K562 (cell line): ENCODE data around the gene BMP8B. TPM values are rescaled to one million over a fixed set of nuclear protein-coding genes. Genes with fewer than 3 reads are reported as not detected.

Experiments used
- ARID1B ChIP-seq: fragments of 450-650 bp; IDR thresholded peaks from 2 replicates; pipeline ENCODE4 v1.6.1; 2016; ENCODE audit warnings: antibody characterized with exemption, mild to moderate bottlenecking, inconsistent platforms
- DPF2 ChIP-seq: fragments of 450-650 bp; IDR thresholded peaks from 2 replicates; pipeline ENCODE4 v1.6.1; 2016
- GATA2 ChIP-seq: sonication (generic); formaldehyde crosslinking; IDR thresholded peaks from 2 replicates; pipeline ENCODE4 v1.4.0; 2020; ENCODE audit warnings: mild to moderate bottlenecking, missing genetic modification reagents
- HDAC2 ChIP-seq: fragments of 450-650 bp; IDR thresholded peaks from 2 replicates; pipeline ENCODE4 v1.6.1; 2016; ENCODE audit warnings: mild to moderate bottlenecking
- HDGF ChIP-seq: fragments of 450-650 bp; IDR thresholded peaks from 2 replicates; pipeline ENCODE4 v1.6.1; 2016
- JUN ChIP-seq, 2 experiments: sonication (generic) in 1 of 2; formaldehyde crosslinking in 1 of 2; IDR thresholded peaks; 2 replicates each; pipeline versions ENCODE4 v1.6.1 to v1.8.0; 2012 to 2022; ENCODE audit warnings: borderline replicate concordance in 2 of 2, mild to moderate bottlenecking in 2 of 2, improper control_type of control experiment in 1 of 2, low read depth in 1 of 2, low read length in 1 of 2, missing genetic modification reagents in 1 of 2
- JUND ChIP-seq, 2 experiments: IDR thresholded peaks; 2 replicates in 1 of 2; 3 replicates in 1 of 2; pipeline ENCODE4 v1.6.1; 2011; ENCODE audit warnings: borderline replicate concordance in 2 of 2, low read depth in 2 of 2, low read length in 2 of 2, improper control_type of control experiment in 1 of 2, missing biosample characterization in 1 of 2, missing genetic modification characterization in 1 of 2, missing genetic modification reagents in 1 of 2
- L3MBTL2 ChIP-seq: fragments of 450-650 bp; IDR thresholded peaks from 2 replicates; pipeline ENCODE4 v1.6.1; 2016; ENCODE audit warnings: mild to moderate bottlenecking, moderate library complexity
- LEF1 ChIP-seq: fragments of 450-650 bp; IDR thresholded peaks from 2 replicates; pipeline ENCODE4 v1.6.1; 2016; ENCODE audit warnings: mild to moderate bottlenecking
- REST ChIP-seq, 2 experiments: fragments of 450-650 bp; formaldehyde crosslinking in 1 of 2; IDR thresholded peaks; 2 replicates each; pipeline versions ENCODE4 v1.4.0 to v1.6.1; 2014 to 2020; ENCODE audit warnings: mild to moderate bottlenecking in 2 of 2, borderline replicate concordance in 1 of 2, low read depth in 1 of 2
- RFX1 ChIP-seq: fragments of 450-650 bp; IDR thresholded peaks from 2 replicates; pipeline ENCODE4 v1.6.1; 2016; ENCODE audit warnings: mild to moderate bottlenecking, moderate library complexity
- TARDBP ChIP-seq: fragments of 450-650 bp; IDR thresholded peaks from 2 replicates; pipeline ENCODE4 v1.6.1; 2016
- TRIM24 ChIP-seq, 2 experiments: fragments of 450-650 bp; IDR thresholded peaks; 2 replicates each; pipeline ENCODE4 v1.6.1; 2016
- ZBTB5 ChIP-seq: fragments of 450-650 bp; IDR thresholded peaks from 2 replicates; pipeline ENCODE4 v1.6.1; 2017; ENCODE audit warnings: antibody characterized with exemption
- ZNF121 ChIP-seq: sonication (generic); formaldehyde crosslinking; conservative IDR thresholded peaks from 2 replicates; pipeline ENCODE4 v1.8.0; 2022; ENCODE audit warnings: missing genetic modification reagents
- ZNF766 ChIP-seq: fragments of 200-800 bp; sonication (Bioruptor generic); conservative IDR thresholded peaks from 2 replicates; pipeline ENCODE4 v1.6.1; 2016; ENCODE audit warnings: missing genetic modification characterization, missing compliant biosample characterization
- polyA plus RNA-seq, 8 experiments: library from polyadenylated mRNA; depleted of rRNA in 4 of 8; stranded (reverse) in 5 of 8; unstranded in 3 of 8; fragments of >200 nt; fragmentation: Nextera tagmentation in 2 of 8; fragmentation: Illumina TruSeq in 1 of 8; extraction: Ambion mirVana in 2 of 8; extraction: Trizol in 1 of 8; gene quantifications; 2 replicates each; pipeline versions ENCODE4 v1.2.1 to v1.2.3, GENCODE V29; 2011 to 2014; ENCODE audit warnings: inconsistent platforms in 1 of 8, missing spikeins in 1 of 8
- total RNA-seq, 7 experiments: library from RNA; depleted of rRNA in 6 of 7; stranded (reverse); fragments of >200 nt in 6 of 7; fragmentation: Illumina TruSeq in 2 of 7; extraction: Trizol in 2 of 7; gene quantifications; 2 replicates each; pipeline versions ENCODE4 v1.2.1 to v1.2.3, GENCODE V29; 2011 to 2021; ENCODE audit warnings: low replicate concordance in 1 of 7

Gene BMP8B
- total and polyA plus RNA-seq, 9 of the 15 experiments (the other 6 are each of a cell fraction or from before 2014, with no cell fraction given), result 0.03 to 0.33 (median 0.14) TPM

GRCh38 chr1:39829791-39830533, 41.3 kb upstream of the BMP8B start (continued):
- TF ChIP-seq JUND (IDR thresholded peaks at IDR 0.05; ENCODE audit: borderline replicate concordance, low read depth, low read length) (peak; percentile 87; the same call in 1 of the 2 replicates), JUND (tag; IDR thresholded peaks at IDR 0.05; ENCODE audit: borderline replicate concordance, low read depth, low read length) (peak; percentile 89; the same call in 2 of the 3 replicates), RFX1 (no peak), DPF2 (peak; percentile 77), L3MBTL2 (0 out of 2 replicates have a peak, but pooled peaks have one; percentile 11), REST (IDR thresholded peaks at IDR 0.05; ENCODE audit: borderline replicate concordance) (peak; percentile 43; the same call in 1 of the 2 replicates), REST (CRISPR knock-in tag; IDR thresholded peaks at IDR 0.05; ENCODE audit: low read depth) (no peak), ARID1B (peak; percentile 70), ZBTB5 (no peak), ZNF121 (CRISPR knock-in tag) (no peak), TARDBP (no peak), JUN (IDR thresholded peaks at IDR 0.05; ENCODE audit: borderline replicate concordance, low read depth, low read length) (peak; percentile 93), JUN (CRISPR knock-in tag; IDR thresholded peaks at IDR 0.05; ENCODE audit: borderline replicate concordance) (no peak), LEF1 (peak; percentile 43; the same call in 1 of the 2 replicates), HDGF (peak; percentile 56; the same call in 1 of the 2 replicates), ZNF766 (peak; percentile 72), GATA2 (peak; percentile 59), HDAC2 (0 out of 2 replicates have a peak, but pooled peaks have one; percentile 28), TRIM24 (IDR thresholded peaks at IDR 0.05) (peak in 1 of 2 experiments; percentile 58; a peak in 2 of 4 replicates)
